GM18499 (cell line): Measurements from ENCODE around the gene MTFMT.
"Not testable (repeated sequence)": the region's sequence is repeated elsewhere in the genome, so short reads cannot be mapped to it uniquely, and the experiment has no call there.

ENCODE experiments used
- ATAC-seq: cut with Tn5 transposase; IDR thresholded peaks from one replicate; pipeline ENCODE4 v1.9.1; 2021; ENCODE audit warnings: moderate number of reproducible peaks; ENCODE audit not compliant: insufficient read depth, unreplicated experiment

MTFMT gene

DNA sequence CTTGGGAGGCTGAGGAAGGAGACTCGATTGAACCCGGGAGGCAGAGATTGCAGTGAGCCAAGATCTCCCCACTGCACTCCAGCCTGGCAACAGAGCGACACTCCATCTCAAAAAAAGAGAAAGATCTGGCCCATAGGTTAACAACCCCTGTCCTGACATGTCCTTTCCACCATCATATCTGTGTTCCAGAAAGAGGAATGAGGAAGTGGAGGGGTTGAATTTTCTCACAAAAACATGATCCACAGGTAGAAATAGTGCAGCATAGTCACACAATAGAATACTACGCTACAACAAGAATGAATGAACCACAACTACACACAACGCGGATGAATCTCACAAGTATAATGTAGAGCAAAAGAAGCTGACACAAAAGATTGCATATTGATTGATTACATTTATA lies 11.0 kb upstream of the MTFMT start:
- ATAC-seq, result no peak

DNA sequence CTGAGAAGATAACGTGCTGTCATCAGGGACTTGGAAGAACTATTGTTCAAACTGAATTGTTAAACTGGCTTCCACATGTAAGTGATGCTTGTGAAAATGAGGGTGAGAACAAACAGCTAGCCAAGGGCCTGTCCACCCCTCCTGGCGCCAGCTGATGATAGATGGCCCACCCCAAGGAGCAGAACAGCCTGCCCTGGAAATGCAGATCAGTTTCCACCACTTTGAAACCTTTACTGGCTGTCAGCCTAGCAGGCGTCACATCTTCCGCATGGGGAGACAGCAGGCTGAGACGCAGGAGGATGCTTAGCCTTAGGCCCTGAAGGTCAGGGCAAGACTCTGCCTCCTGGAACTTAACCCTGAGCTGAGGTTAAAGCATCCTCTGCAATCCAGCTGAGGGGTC lies 9.4 kb upstream of the MTFMT start:
- ATAC-seq, result no peak

DNA sequence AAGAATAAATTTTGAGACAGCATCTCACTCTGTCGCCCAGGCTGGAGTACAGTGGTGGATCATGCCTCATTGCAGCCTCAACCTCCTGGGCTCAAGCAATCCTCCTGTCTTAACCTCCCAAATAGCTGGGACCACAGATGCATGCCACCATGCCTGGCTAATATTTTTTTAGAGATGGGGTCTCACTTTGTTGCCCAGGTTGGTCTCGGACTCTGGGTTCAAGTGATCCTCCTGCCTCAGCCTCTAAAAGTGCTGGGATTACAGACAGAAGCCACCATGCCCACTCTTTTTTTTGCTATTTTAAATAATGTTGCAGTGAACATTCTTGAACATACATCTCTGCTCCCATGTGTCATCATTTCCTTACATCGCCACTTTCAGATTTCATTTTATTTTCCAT lies 9.0 kb upstream of the MTFMT start:
- ATAC-seq, result no peak

DNA sequence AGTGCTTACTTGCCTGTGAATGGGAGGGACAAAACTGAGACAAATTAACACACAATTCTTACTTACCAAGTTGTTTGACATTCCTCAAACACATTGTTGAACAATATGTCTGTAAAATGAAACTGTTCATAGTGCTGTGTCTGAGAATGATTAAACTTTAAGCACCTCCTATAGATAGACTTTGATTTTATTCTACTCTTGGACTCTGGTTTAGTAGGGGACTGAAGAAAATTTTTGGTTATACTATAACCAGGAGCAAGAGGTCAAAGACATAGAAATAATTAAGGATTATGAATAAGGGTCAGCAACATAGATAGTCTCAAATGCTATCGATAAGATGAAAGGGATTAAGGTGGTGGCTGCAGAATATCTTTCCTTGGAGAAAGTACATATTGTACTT lies 7.9 kb upstream of the MTFMT start:
- no peak for ATAC-seq

DNA sequence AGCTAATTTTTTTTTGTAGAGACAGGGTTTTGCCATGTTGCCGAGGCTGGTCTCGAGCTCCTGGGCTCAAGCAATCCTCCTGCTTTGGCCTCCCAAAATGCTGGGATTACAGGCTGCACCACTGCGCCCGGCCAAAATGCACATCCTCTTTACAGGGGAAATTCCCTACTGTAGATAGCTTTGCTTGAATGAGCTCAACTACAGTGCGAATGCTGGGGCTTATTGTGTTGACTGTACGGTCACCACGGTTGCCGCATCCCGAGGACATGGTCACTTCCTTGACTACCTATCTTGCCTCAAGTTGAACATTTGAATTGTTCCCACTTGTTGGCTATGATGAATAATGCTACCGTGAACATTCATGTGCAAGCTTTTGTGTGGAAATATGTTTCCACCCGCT lies 5.3 kb upstream of the MTFMT start:
- no peak for ATAC-seq

DNA sequence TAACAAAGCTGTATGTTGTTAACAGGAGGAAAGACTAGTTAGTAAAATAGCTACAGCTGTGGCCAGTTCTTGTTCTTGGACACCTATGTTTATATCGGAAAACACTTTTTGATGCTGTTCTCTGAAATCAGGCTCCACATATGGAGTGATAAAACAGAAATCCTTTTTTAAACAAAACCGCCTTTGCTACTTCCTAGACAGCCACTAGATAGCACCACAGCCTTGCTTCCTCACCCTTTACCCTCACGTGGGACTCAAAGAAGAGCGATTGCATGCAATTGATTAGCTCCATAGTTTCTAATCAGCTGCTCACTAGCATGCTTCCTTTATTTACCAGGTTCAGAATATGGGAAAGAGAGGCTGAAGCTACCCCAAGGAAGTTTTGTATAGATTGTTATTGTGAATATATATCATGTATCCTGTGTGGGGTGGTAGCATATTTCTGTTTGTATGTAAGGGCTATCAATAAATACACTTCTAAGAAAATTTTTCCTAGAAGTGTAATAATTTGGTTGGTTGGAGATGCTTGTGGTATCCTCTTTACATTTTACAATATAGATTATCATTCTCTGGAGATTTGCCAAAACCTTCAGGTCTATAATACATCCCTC lies 4.3 kb upstream of the MTFMT start:
- no peak for ATAC-seq

DNA sequence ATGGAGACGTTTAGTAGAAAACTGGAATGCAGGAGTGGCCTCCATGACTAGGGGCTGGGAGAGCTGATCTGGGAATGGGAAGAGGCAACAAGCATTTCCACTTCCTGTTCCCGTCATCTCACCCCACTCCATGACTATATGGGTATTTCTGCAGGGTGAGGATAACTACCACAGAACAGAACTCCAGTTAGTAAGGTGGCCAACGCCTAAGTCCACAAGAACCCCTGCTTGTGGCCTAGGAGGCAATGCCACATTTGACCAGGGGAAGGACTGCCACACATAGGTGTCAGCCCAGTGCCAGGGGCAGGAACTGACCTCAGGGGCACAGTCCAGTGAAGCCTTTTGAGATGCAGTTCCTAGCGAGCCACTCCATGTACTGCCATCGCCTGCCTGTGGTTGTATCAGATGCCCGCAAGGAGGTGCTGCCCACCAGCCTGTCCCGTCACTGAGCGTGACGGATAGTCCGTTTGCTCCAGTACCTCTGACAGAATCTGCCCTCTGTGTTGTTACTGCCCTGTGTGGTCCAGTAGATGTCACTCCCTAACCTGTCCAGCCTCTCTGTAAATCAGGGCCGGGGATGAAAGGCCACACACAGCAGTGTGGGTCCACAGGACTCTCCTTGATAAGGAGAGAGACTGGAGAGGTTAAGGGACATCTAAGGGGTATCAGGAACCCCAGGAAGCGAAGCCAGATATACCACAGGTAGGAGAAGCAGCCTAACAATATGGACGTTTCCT lies 3.5 kb upstream of the MTFMT start:
- no peak for ATAC-seq

DNA sequence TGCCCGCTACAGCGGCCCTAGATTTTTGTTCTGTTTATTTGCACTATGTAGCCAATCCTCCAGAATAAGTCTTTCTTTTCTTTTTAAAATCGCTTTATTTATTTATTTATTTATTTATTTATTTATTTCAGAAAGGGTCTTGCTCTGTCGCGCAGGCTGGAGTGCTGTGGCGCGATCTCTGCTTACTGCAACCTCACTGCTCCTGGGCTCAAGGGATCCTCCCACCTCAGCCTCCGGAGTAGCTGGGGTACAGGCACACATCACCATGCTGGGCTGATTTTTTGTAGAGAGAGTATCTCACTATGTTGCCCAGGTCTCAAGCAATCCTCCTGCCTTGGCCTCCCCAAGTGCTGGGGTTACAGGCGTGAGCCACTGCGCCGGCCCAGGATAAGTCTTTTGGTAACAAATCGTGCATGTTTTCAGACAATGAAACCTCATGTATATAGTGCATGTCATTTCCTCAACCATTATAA lies 333 bp upstream of the MTFMT start:
- ATAC-seq, result no peak

DNA sequence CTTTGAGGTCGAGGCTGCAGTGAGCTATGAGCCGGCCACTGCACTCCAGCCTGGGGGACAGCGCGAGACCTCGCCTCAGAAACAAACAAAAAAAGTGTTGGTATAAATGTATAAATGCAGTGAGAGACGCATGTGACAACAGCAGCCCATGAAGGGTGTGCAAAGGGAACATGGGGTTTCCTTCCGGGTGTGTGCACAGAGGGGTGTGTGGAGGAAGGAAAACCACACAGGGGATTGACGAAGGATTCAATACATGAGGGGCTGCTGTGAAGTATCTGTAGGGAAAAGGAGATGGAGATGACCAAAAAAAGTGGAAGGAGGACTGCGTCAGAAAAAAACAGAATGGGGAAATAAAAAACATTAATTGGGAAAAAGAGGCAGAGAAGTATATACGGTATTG lies 1.1 kb downstream of the MTFMT start:
- ATAC-seq, result no peak

DNA sequence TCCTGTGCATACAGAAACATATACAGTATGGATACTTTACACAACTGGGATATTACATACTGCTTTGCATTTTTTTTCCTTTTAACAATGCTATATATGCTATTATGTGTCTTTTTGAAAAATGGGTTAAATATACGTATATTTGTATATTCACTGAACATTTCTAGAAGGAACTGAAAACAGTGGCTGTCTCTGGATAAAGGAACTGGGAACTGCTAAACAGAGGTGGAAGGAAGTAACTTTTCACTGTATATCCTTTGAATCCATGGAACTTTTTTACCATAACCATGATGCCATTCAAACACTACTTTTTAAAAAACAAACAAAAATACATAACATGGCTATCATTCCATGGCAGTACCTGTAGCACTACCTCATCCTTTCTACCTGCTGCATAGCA lies 1.8 kb downstream of the MTFMT start:
- no peak for ATAC-seq

DNA sequence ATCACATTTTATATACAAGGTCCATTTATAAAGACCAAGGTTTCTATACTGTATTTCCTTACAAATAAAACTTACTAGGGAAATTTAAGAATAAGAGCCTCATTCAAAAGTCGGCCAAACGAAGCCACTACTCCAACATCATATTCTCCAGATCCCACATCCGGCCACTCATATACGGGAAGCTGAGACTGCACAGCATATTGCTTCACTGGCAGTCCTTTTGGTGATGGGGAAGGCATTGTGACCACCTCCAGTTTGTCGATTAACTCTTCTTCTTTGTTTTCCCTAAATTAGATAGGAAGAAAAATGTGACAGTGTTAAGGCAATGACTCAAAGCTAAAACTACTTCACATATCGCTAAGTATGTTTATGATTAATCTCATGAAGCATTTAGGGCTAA lies 2.7 kb downstream of the MTFMT start:
- ATAC-seq, result no peak

DNA sequence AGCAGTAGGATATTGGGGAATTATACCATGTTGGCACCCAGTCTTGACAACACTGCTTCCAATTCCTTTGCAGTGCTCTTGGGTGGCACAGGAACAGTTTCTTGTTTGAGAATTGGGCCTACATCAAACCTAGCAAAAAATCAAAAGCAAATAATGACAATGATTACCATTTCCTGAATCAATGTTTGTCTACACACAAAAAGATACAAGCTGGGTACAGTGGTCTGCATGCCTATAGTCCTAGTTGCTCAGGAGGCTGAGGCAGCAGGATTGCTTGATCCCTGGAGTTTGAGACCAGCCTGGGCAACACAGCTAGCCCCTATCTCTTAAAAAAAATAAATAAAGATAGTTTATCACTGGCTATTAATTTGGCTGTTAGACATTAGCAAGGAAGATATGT lies 8.0 kb downstream of the MTFMT start:
- no peak for ATAC-seq

DNA sequence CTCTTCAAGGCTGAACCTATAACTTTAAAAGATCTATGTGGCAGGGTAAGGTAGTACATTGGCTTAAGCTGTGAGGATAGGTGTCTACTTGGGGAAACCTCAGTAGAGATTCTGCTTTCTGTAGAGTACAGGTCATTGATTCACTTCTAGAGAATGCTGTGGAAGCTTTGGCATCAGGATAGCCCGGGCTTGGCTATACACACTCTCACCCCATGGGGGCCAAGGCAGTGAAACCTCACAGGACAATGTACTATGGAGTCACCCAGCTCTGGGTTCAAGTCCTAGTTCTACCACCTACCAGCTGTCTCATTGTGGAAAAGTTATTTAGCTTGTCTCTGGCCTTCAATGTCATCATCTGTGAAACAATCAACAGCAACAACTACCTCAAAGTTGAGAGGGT lies 9.0 kb downstream of the MTFMT start:
- no peak for ATAC-seq

DNA sequence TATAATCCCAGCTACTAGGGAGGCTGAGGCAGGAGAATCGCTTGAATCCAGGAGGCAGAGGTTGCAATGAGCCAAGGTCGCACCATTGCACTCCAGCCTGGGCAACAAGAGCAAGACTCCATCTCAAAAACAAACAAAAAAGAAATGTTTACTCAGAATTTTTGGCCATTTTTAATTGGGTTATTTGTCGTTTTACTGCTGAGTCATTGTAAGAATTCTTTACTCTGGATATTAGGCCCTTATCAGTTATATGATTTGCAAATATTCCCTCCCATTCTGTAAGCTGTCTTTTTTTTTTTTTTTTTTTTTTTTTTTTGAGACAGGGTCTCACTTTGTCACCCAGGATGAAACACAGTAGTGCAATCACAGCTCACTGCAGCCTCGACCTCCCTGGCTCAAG lies 18.2 kb downstream of the MTFMT start:
- not testable (repeated sequence) for ATAC-seq

DNA sequence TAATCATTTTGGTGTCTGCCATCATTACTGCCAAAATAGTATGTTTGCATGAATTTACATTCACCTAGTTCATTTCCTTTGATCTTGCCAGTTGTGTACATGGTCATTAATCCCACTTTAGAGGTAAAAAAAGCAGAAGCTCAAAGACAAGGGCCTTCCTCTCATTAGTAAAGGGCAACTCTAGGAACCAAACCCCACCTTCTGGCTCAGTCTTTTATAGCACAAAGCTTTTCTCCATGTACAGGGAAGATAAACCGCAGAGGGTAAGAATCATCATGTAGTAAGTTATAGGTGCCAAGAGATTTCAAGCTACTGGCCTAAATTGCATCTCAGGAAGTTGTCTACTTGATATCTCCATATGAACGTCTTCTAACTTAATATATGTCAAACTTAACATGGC lies 20.5 kb downstream of the MTFMT start:
- ATAC-seq, result no peak

DNA sequence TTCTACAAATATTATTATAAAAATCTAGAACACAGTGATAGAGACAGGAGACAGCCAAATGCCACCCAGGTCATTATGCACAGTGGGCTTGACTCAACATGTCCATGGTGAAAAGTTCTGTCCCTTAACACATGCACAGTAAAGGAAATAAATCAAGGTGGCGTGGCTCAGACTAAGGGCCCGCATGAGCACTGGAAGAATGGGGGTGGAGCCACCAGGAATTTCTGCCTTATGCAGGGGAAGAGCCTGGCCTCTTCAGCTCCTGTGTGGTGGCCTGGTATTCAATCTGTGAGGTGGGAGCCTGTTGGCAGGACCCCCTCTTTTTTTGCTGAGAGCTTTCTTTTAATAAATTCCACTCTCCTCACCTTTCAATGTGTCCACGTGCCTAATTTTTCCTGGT lies 22.6 kb downstream of the MTFMT start:
- ATAC-seq, result no peak

DNA sequence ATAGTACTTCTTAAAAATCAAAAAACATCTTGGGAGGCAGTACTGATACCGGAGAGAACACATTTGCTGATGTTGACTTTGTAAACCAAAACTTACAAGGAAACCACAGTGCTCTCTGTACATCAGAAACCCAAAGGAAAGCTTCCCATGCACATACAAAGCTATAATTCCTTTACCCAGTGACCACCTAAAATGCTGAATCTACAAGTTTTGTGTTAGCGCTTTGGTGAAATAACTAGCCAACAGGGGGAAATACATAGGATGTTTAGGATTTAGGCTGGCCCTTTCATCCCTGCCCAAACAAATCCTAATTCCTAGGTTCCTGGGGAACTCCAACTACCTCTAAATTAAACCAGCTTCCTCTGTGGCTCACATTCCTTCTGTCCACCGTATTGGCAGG lies 24.4 kb downstream of the MTFMT start:
- ATAC-seq, result no peak

DNA sequence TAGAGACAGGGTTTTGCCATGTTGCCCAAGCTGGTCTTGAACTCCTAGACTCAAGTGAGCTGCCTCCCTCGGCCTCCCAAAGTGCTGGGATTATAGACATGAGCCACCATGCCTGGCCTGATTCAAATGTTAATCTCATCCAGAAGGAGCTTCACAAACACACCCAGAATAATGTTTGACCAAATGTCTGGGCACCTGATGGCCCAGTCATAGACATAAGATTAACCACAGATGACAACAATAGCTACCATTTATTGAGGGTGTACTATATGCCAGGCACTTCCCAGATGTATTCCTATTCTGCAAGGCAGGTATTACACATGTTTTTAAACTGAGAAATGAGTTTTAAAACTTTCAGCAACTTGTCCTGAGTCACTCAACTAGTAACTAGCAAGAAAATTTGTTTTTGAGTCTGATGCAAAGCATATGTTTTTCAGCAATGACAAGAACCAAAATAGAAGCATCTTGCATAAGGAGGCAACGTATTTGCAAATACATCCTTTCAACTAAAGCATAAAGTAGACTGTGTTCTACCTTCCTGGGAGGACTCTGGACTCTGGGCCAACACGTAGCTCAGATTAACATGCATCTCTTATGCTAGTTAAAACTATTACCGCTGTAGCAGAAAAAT lies 31.6 kb downstream of the MTFMT start:
- no peak for ATAC-seq

DNA sequence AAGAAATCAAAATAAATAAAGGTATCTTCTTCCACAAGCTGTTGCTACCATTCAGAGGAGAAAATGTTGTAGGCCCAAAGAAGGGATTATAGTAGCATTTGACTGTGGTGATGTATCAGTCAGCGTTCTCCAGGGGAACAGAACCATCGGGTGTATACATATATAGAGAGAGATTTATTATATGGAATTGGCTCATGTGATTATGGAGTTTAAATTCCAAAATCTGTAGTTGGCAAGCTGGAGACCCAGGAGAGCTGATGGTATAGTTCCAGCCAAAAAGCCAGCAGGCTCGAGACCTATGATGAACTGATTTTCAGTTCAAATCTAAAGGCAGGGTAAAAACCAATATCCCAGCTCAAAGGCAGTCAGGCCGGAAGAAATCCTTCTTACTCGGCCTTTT lies 32.4 kb downstream of the MTFMT start:
- ATAC-seq, result no peak

DNA sequence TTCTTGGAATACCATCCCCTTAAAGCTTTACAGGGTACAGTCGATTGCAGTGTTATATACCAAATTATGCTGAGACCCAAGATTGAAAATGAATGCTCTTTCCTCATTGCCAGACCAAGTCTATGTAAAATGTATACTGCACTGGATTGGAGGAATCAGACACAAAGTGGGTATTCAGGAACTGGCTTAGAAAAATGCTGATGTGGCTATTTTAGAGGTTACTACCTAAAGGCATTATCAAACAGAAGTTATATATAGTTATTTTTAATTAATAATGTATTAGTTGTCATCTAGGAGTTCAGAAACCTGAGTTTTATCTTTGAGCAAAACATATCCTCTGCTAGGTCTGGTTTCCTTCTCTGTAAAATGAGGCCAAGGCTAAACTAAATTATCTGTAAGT lies 36.1 kb downstream of the MTFMT start:
- ATAC-seq, result no peak

DNA sequence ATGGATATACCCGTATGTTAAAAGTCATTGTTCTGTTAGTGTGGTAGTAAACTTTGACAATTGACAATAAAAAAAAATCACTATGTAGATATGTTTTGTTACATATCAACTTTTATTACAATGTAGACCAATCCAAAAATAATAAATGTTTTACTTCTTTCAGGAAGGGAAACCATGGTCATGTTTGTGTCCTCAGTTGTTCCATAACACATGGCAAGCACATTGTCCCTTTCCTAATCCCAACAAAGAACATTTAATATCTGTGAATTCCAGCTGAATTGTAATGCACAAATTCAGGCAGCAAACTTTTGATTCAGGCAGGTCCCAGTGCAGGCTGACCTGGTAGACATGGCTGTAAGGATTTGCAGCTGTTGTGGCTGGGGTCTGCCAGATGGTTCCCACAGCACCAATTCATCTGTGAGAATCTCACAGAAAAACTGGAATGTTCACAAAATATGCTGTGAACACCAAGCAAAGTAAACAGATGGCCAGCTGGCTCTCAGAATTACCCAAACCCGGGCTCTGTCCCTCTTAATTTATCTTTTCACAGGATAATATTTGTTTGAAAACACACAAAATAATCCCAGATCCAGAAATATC lies 37.8 kb downstream of the MTFMT start:
- ATAC-seq, result no peak

DNA sequence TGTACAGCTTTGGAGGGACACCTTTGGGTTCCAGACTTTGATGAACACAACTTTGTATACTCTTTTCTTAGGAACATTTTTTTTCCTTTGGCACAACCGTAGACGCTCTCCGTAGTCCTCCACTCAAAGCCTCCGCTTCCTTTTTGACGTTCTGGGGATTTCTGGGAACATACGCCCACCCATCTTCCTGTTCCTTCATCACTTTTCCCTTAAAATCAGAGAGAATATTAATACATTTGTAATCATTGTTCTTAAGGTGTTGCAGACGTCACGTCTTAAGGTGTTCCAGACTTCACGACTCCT lies 39.3 kb downstream of the MTFMT start:
- no peak for ATAC-seq
